Activated CD8-positive, alpha-beta memory T cell treated with anti-CD3 and anti-CD28 coated beads, Interleukin-2, amount 50 U/mL, for 48 hours (primary cell): ENCODE data around the gene TRUB2.

Source experiments
- DNase-seq: peaks from one replicate; pipeline ENCODE4 v3.0.0-alpha.2; 2020

TRUB2 gene

DNA sequence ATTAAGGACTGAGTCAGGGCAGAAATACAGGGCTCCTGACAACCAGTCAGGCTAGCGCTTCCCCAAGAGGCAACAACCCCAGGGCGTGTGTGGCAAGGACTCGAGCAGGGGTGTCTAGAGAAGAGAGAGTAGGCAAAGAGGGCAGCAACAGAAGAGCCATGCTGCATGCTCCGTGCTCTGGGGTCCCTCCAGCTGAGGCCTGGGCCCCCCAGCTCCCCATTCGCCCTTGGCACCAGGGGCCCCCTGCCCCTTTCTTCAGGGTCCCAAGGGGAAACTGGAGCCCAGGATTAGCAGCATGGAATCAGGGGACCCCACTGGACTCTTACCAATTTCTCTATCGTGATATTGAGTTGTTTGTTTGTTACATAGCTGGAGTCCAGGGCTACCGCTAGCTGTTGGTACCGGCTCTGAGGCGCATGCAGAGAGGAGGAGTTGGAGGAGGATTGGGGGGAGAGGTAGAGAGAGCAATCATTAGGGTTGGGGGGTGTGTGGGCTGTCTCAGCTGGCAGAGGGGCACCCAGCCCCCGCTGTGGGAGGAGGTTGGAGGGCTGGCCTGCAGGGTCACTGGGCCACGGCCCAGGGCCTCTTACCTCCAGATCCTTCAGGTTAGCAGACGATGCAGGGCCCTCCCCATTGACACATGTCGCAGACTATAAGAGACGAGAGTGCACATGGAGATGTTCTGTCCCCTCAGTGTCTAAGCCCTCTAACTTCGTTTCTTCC, 55.2 kb downstream of the TRUB2 start:
- no peak for DNase-seq

DNA sequence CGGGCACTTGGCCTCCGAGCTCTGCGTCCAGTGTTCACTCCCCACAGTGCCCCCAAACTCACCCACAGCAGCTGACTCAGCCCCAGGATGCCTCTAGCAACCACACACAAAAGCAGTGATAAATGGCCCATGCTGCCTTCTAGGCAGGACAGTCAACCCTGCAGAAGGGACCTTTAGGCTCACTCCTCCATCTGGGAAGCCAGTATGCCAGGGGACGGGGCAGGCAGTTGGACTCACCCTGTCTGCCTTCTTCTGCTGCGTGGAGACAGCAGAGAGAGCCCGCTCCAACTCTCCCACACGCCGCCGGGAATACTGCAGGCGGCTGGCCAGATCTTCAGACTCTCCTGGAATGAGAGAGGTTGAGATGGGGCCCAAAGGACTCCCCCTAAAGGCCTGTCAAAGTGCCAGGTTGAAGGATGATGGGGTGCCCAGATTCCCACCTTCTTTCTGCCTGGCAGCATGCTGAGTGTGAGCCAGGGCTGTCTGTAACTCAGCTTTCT, 56.8 kb downstream of the TRUB2 start:
- no peak for DNase-seq

DNA sequence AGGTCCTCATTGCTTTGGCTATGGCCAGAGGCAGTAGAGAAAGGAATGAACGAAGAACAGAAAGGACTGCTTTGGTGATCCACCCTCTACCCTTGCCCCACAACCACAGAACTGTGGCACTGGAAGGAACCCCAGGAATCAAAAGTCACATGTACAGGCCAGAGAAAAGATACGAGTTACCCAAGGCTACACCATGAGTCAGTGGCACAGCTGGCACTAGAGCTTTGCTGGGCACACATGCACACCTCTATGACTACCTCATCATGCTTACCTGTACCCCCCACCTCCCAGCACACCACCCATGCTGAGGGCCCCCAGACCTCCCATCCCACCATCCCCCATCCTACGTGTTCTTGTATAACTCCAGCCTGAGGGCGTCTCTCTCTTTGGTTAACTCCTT, 59.6 kb downstream of the TRUB2 start:
- no peak for DNase-seq

DNA sequence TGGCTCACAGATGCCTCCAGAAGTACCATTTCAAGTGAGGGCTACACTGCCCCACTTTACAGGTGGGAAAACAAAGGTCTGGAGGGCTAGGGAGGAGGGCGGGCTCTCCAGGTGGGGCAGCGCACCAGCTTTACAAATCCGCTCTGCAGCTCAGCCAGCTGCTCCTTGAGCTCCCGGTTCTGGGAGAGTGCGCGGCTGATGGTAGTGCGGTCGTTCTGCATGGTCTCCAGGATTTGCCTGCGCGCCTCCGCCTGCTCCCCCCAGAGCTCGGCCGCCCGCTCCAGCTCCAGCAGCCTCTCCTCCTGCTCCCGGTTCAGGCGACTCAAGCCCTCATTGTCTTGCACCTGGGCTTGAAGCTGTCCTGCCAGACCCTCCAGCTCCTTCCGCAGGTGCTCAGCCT, 61.9 kb downstream of the TRUB2 start:
- DNase-seq: no peak

DNA sequence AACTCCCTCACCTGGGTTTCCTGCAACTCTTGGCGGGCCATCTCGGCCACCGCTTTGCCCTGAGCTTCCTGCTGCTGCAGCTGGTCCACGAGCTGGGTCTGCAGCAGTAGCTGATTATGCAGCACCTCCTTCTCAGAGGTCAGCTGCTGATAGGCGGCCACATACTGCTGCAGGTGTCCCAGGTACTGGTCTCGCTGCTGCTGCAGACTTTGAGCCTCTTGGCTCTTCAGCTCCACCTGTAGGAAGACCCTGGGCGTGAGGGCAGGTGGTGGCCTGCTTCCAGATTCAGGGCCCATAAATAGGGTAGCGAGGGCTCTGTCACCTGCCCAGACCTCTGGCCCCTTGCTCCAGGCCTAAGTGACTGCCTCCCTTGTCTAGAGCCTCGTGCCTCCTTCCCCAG, 63.1 kb downstream of the TRUB2 start:
- DNase-seq: no peak

DNA sequence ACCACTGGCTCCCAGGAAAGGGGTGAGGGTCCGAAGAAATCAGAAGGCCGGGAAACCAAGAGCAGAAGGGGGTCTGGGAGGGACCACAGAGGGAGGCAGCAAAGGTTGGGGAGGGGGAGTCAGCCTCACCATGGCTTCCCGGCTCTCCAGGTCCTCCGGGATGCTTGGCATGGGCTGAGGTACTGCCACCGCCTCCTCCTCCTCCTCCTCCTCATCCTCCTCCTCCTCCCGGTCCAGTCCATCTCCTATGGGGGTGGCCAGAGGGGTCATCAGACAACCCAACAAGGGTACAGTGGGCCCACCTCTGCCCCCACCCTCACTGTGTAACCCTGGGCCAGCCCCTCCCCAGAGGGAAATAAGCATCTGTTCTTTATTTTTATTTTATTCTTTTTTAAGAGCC, 63.9 kb downstream of the TRUB2 start:
- no peak for DNase-seq

DNA sequence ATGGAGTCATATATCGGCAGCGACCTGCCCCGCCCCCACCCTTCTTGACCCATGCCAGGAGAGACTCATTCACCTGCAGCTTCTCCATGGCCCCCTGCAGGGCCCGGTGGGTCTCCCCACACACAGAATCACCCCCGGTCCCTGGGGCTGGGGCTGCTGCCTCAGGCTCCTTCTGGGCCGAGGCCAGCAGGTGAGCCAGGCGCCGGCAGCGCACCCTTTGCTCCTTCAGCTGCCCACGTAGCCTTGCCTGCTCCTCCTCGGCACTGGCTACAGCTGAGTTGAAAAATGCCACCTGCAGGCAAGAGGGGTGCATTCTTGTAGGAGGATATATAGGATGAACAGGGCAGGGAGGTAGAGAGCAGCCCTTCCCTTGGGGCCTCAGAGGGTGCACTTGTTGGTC, 64.3 kb downstream of the TRUB2 start:
- no peak for DNase-seq

DNA sequence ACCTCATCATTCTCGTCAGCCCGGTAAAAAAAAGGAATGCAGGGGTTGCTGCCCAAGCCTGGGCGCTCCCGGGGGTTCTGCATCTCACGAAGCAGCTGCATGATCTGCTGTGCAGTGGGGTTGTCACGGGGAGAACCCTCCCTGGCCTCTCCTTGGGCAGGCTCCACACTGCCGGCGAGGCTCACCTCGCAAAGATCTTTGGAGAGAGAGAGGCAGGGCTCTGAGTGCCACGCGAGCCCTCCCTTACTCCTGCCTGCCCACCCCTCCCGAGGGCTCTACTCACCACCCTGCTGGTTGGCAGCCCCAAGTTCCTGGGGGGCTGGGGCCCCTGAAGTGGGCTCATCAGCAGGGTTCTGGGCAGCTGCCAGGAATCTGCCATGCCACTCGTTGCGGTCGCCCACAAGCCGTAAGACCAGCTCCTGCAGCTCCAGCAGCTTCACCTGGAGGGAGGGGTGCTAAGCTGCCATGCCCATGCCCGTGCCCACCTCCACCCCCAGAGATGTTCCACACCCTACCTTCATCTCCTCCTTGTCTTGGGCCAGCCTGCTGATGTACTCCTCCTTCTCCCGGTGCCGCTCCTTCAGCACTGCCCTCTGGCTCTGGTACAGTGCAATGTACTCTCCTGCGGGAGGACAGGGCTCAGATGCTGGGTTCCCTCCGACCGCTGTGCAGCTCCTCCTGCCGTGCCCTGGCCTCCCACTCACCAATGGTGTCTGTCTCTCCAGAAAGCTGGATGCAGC, 65.0 kb downstream of the TRUB2 start:
- DNase-seq: no peak
